HG03521 (cell line): ENCODE data around the gene NR2F1-AS1.
"Not testable (repeated sequence)": the region's sequence is repeated elsewhere in the genome, so short reads cannot be mapped to it uniquely, and the experiment has no call there.

ENCODE experiments used
- ATAC-seq: cut with Tn5 transposase; IDR thresholded peaks from one replicate; pipeline ENCODE4 v1.9.1; 2021; ENCODE audit warnings: mild to moderate bottlenecking, moderate library complexity; ENCODE audit not compliant: unreplicated experiment

NR2F1-AS1 gene

GRCh38 chr5:93402451-93402850, 178.6 kb downstream of the NR2F1-AS1 start:
- ATAC-seq, result no peak

- ATAC-seq, result no peak
Measured at GRCh38 chr5:93401634-93402213, 179.3 kb downstream of the NR2F1-AS1 start.

GRCh38 chr5:93399675-93400074, 181.3 kb downstream of the NR2F1-AS1 start:
- ATAC-seq, result no peak

DNA sequence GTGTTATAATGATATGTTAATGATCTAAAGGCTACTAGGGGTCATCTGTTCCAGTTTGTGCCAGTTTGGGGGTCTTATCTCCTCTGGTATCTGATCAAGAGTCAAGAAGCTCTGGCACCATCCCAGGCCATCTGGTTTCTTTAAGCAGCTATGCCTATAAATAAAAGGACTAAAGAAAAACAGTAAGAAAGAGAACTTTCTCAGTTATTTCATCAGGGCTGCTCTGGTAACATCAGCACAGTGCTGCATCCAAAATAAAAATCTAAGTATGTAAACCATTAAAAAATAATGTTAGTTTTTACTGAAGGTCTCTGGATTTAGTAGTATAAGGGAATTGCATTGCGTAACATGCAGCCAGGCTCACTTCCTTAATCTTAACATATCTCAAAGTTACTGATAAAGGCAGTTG, 185.0 kb downstream of the NR2F1-AS1 start:
- no peak for ATAC-seq

DNA sequence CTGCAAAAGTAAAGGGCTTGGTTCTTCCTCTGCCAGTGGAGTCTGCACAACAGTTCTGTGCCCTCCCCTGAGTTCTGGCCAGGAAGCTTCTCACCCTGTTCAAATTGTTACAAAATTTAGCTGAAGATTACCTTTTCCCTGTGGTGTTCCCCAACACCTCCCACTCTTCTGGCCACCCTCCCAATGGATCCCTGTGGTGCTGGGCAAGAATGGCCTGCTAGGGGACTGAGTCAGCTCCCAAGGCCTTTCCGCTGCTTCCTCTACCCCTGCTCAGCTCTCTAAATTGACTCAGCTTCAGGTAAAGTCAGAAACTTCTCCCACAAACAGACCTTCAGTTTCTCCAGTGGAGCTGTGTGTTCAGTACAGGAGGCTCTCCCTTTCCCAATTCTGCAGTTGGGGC, 186.0 kb downstream of the NR2F1-AS1 start:
- ATAC-seq, result no peak

DNA sequence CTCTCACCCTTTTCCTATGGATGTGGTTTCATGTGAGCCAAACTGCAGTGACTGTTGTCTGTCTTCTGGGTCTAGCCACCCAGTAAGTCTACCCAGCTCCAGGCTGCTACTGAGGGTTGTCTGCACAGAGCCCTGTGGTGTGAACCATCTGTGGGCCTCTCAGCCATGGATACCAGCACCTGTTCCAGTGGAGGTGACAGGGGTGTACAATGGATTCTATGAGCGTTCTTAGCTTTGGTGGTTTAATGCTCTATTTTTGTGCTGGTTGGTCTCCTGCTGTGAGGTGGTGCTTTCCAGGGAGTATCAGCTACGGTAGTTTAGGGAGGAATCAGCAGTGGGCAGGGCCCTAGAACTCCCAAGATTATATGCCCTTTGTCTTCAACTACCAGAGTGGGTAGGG, 186.7 kb downstream of the NR2F1-AS1 start:
- ATAC-seq, result no peak

- ATAC-seq, result not testable (repeated sequence)
Measured at GRCh38 chr5:93391169-93391568, 189.8 kb downstream of the NR2F1-AS1 start.

DNA sequence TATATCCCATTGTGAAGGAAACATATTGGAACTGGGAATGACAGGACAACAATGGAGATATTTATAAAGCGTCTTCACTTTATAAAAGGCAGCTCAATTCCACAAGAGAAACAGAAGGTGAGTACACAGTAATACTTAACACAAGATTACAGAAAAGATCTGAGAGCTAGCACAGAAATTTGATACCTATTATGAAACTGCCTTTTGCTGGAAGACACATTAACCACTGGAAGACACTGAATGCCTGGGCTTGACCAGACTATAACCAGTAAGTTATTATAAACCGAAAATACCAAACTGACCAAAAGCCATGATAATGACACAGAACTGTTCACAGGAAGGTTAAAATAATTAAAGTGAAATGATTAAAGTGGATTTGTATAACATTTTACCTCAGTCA, 195.4 kb downstream of the NR2F1-AS1 start:
- no peak for ATAC-seq

- no peak for ATAC-seq
Measured at GRCh38 chr5:93384995-93385394, 196.0 kb downstream of the NR2F1-AS1 start.

GRCh38 chr5:93384026-93384425, 197.0 kb downstream of the NR2F1-AS1 start:
- ATAC-seq, result no peak

DNA sequence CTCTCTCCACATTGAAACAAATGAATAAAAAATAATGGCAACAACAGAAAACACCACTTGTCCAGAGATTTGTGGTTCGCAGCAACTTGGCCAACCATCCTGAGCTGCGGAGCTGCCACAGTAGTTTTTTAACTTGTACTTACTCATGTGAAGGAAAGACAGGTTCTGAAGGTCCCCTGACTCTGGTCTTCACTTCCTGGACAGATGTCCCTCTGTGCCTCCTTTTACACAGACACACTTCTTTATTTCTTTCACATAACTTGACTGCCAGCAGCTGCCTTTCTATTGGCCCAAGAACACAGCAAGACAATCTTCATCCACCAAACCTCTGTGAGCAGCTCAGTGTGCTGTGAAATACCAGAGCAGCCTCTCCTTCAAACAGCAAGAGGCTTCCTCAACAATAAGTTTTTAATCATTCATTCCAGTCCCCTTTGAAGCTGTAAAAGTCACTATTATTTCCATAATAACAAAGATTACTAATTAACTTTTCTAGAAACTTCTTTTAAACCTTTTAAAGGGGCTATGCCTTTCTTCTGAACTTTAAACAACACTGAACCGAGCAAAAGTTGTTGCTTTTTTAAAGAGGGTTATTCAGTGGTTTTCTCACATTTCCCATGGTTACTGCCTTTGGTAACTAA, 198.7 kb downstream of the NR2F1-AS1 start:
- no peak for ATAC-seq

- ATAC-seq, result no peak
Measured at GRCh38 chr5:93381057-93381456, 200.0 kb downstream of the NR2F1-AS1 start.

DNA sequence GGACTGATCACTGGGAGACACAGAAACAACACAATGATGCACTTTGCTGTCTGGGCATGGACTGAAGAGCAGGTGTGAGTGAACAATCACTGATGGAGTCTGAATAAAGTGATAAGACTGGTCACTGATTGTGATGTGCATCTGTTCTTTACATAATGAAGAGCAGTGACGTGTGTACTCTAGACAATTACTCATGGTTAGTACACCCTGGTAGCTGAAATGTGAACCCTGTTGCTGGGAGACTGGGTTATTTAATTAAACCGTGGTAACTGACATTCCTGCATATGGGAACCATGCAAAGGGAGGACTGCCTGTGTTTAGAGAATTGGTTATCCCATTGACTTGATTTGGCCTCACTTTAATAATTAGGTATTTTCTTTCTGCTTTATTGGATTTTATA, 202.9 kb downstream of the NR2F1-AS1 start:
- no peak for ATAC-seq

GRCh38 chr5:93371893-93372292, 209.1 kb downstream of the NR2F1-AS1 start:
- ATAC-seq, result no peak

DNA sequence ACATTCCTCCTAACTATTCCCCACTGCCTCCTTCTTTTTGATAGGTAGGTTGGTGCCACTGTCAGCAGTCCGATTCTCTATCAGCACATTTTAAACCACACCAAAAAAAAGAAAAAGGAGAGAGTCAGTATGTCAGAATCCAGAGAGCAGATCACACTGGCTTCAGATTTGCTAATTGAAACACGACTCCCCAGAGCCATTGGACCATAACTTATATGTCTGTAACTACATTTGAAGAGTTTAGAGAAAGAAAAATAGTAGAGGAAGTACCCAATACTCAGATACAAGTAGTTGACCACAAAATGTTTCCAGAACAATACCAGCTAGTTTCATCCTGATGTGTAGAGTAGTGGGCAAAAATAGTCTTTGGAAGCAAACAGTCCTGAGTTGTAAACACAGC, 216.6 kb downstream of the NR2F1-AS1 start:
- ATAC-seq, result no peak

GRCh38 chr5:93360436-93361088, 220.5 kb downstream of the NR2F1-AS1 start:
- no peak for ATAC-seq

GRCh38 chr5:93359960-93360305, 221.1 kb downstream of the NR2F1-AS1 start:
- ATAC-seq, result no peak
